H1 (cell line): ENCODE data around the gene NPIPB6. TPM values are rescaled to one million over a fixed set of nuclear protein-coding genes. Genes with fewer than 3 reads are reported as not detected.

ENCODE experiments used
- polyA plus RNA-seq, 7 experiments: library from polyadenylated mRNA; depleted of rRNA in 3 of 7; stranded (reverse) in 5 of 7; unstranded in 2 of 7; fragments of >200 nt in 5 of 7; fragments of 200-250 nt in 2 of 7; gene quantifications; 1 replicate in 5 of 7; 2 replicates in 1 of 7; 4 replicates in 1 of 7; pipeline versions ENCODE4 v1.2.1 to v1.2.3, GENCODE V29; 2011 to 2013; ENCODE audit warnings: missing spikeins in 2 of 7, mixed read lengths in 2 of 7
- total RNA-seq: library from RNA; stranded (reverse); fragmentation: NEBNext Ultra II Directional; extraction: Animal tissue kit (Norgen Biotek cat#: 25700); gene quantifications from 2 replicates; pipeline ENCODE4 v1.2.1, GENCODE V29; 2021
- TF ChIP-seq, protein P1 (sequence below), 3 experiments: IDR thresholded peaks; 1 replicate in 2 of 3; 2 replicates in 1 of 3; pipeline versions ENCODE4 v1.5.1 to v1.6.1; 2011; ENCODE audit warnings: low read length in 3 of 3, mild to moderate bottlenecking in 3 of 3, inconsistent platforms in 2 of 3, low read depth in 1 of 3, moderate library complexity in 1 of 3; ENCODE audit not compliant: insufficient read depth in 1 of 3; ENCODE audit errors: control extremely low read depth in 1 of 3

Gene NPIPB6
- total and polyA plus RNA-seq, 2 of the 8 experiments (the other 6 are each of a cell fraction or from before 2014, with no cell fraction given): 0.83 to 1.9 TPM

DNA sequence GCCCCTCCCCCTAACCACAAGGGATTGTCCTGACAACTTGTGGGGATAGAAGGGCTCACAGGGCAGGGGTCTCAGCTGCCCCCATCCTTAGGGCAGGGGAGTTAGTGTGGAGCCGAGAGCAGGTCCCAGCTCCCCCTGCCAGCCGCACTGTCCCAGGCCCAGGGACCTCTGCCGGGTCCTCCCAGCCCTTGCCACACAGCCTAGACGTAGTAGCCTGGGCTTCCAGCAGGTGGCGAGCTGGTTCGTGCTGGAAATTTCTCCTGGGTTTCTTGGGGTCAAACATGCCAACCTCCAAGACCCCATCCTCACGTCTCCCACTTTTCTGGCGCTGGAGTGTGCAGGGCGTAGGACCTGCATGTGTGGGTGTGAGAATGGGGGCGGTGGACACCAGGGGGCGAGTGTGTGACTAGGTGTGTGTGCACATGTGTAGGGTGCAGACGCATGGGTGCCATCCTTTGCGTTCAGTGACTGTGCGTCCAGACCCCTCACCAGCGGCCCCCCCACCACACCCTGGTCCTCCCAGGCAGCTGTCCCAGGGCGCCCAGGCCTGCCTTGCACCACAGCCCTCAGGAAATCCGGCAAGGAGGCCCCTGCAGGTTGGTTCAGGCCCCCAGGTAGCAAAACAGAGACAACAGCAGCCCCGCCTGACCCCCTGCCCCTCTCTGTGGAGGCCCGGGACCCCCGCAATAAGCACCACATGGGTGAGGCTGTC lies 41.5 kb downstream of the NPIPB6 start (continued):
- TF ChIP-seq, protein P1, sequence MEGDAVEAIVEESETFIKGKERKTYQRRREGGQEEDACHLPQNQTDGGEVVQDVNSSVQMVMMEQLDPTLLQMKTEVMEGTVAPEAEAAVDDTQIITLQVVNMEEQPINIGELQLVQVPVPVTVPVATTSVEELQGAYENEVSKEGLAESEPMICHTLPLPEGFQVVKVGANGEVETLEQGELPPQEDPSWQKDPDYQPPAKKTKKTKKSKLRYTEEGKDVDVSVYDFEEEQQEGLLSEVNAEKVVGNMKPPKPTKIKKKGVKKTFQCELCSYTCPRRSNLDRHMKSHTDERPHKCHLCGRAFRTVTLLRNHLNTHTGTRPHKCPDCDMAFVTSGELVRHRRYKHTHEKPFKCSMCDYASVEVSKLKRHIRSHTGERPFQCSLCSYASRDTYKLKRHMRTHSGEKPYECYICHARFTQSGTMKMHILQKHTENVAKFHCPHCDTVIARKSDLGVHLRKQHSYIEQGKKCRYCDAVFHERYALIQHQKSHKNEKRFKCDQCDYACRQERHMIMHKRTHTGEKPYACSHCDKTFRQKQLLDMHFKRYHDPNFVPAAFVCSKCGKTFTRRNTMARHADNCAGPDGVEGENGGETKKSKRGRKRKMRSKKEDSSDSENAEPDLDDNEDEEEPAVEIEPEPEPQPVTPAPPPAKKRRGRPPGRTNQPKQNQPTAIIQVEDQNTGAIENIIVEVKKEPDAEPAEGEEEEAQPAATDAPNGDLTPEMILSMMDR (IDR thresholded peaks at IDR 0.05; ENCODE audit: control extremely low read depth in 1 of 3, insufficient read depth in 1 of 3, low read depth in 1 of 3, low read length in 3 of 3): peak; percentile 76 to 87 (median 78)
